RWPE1 (cell line): ENCODE results near the gene FUT6.
"Not testable (repeated sequence)": the region's sequence is repeated elsewhere in the genome, so short reads cannot be mapped to it uniquely, and the experiment has no call there.

Experiments used
- CTCF ChIA-PET: fragments of 350-600 bp; sonication (Branson Sonifier 250); formaldehyde crosslinking; extraction: SDS; loops from one replicate; lab custom pipeline; 2021; lab: Yijun Ruan, JAX
- POLR2A ChIA-PET: fragments of 400-600 bp; formaldehyde crosslinking; extraction: SDS; loops from one replicate; lab custom pipeline; 2020; ENCODE audit warnings: antibody characterized with exemption; ENCODE audit not compliant: low non-redundant PET; lab: Yijun Ruan, JAX
- DNase-seq: peaks from one replicate; pipeline ENCODE4 v3.0.0; 2012; ENCODE audit warnings: low spot score
- H3K27ac ChIP-seq: fragments of 450-650 bp; 2 replicates; pipeline ENCODE4 v1.5.1; 2017
- CTCF ChIP-seq: fragments of 450-650 bp; conservative IDR thresholded peaks from 2 replicates; pipeline ENCODE4 v1.5.1; 2017; ENCODE audit warnings: low read depth, mild to moderate bottlenecking

Gene FUT6

GRCh38 chr19:5782945-5783919 is 56.3 kb downstream of the FUT6 start:
- POLR2A ChIA-PET = interaction anchor here (0.5 kb wide), 1 partner anchor 11 kb away, joined by 3 read pairs; no protein-coding TSS in a partner anchor
- CTCF ChIA-PET = interaction anchor here (0.6 kb wide), 1 partner anchor 10 kb away, joined by 5 read pairs; no protein-coding TSS in a partner anchor
- no peak for DNase-seq
- H3K27ac ChIP-seq = no peak overlapping the region; the same call in 1 of the 2 replicates
- no peak for TF ChIP-seq CTCF

GRCh38 chr19:5782322-5782721 is 57.2 kb downstream of the FUT6 start:
- ChIA-PET POLR2A (no interaction called here), CTCF (no interaction called here)
- TF ChIP-seq CTCF = no peak
- no peak for DNase-seq
- H3K27ac ChIP-seq = no peak overlapping the region; the same call in 1 of the 2 replicates

DNA sequence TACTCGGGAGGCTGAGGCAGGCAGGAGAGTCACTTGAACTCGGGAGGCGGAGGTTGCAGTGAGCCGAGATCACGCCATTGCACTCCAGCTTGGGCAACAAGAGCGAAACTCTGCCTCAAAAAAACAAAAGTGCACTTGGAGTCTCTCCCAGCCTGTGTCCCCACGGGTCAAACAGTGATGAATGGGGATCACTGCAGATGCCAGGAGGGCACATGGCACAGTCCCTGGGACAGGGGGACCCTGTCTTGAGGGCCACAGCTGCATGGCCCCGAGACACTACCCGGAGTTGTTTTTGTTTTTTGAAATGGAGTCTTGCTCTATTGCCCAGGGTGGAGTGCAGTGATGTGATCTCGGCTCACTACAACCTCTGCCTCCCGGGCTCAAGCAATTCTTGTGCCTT is 58.6 kb downstream of the FUT6 start:
- DNase-seq, H3K27ac ChIP-seq, POLR2A ChIA-PET: not testable (repeated sequence)
- CTCF ChIA-PET = interaction anchor here (2.0 kb wide), 1 partner anchor 23 kb away, joined by 8 read pairs; no protein-coding TSS in a partner anchor
